Gastroesophageal sphincter (tissue), 3 donors: ENCODE measurements around the gene MRPL49.

Experiments
- EP300 ChIP-seq: sonication (generic); formaldehyde crosslinking; IDR thresholded peaks from one replicate; pipeline ENCODE4 v1.6.1; 2017; ENCODE audit warnings: antibody characterized with exemption, mild to moderate bottlenecking
- POLR2A ChIP-seq, 2 donors: fragments of 450-650 bp; IDR thresholded peaks; one replicate each; pipeline ENCODE4 v1.6.1; 2017; ENCODE audit warnings: antibody characterized with exemption in 2 of 2, mild to moderate bottlenecking in 2 of 2, moderate library complexity in 1 of 2
- POLR2AphosphoS5 ChIP-seq: sonication (generic); formaldehyde crosslinking; IDR thresholded peaks from one replicate; pipeline ENCODE4 v1.6.1; 2017; ENCODE audit warnings: antibody characterized with exemption
- TF ChIP-seq, protein P1 (sequence below), 4 experiments: fragments of 200-600 bp in 2 of 4; fragments of 450-650 bp in 2 of 4; sonication (generic) in 1 of 4; IDR thresholded peaks; one replicate each; pipeline ENCODE4 v1.5.1; 2017 to 2019; ENCODE audit warnings: antibody characterized with exemption in 4 of 4, mild to moderate bottlenecking in 2 of 4, moderate library complexity in 2 of 4

GRCh38 chr11:65126624-65127274 lies 4.6 kb downstream of the MRPL49 start:
- TF ChIP-seq POLR2AphosphoS5 (no peak), POLR2A (IDR thresholded peaks at IDR 0.05) (no peak), EP300 (no peak)
- TF ChIP-seq, protein P1, sequence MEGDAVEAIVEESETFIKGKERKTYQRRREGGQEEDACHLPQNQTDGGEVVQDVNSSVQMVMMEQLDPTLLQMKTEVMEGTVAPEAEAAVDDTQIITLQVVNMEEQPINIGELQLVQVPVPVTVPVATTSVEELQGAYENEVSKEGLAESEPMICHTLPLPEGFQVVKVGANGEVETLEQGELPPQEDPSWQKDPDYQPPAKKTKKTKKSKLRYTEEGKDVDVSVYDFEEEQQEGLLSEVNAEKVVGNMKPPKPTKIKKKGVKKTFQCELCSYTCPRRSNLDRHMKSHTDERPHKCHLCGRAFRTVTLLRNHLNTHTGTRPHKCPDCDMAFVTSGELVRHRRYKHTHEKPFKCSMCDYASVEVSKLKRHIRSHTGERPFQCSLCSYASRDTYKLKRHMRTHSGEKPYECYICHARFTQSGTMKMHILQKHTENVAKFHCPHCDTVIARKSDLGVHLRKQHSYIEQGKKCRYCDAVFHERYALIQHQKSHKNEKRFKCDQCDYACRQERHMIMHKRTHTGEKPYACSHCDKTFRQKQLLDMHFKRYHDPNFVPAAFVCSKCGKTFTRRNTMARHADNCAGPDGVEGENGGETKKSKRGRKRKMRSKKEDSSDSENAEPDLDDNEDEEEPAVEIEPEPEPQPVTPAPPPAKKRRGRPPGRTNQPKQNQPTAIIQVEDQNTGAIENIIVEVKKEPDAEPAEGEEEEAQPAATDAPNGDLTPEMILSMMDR (IDR thresholded peaks at IDR 0.05) = no peak
